ENCODE data around the gene PLPPR5.

Gene PLPPR5

DNA sequence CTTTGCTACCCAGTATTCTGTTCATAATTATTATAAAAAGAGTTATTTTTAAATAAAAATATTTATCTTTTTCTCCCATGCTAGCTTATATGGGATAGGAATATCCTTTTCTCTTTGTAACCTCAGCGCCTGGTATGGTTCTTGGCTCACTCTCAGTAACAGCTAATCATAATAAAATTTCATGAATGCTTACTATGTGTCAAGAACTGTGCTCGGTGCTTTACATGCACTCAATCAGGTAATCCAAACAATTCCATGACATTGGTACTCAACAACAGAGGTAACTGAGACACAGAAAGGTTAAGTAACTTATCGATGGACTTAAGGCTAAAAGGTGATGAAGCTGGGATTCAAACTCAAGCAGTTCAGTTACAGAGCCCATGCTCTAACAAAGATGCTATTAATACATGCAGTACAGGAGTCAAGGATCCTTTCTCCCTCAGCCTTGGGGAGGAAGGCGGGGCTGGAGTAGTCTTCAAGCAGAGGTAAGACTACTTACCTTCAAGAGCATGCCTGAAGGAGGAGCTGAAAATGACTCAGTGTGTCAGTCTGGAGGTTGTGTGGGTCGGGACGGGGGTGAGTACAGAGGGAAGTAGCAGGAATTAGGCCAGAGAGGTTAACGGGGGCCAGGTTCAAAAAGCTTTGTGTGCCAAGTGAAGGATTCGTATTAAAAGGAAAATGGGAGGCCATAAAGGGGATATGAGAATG lies 73.4 kb downstream of the PLPPR5 start:
- Histone ChIP-seq H4K20me1 (ENCODE audit: insufficient read depth, low read length) (no peaks in the 10 kb centered on the region), H3K4me1 (ENCODE audit: insufficient read depth, low read length, severe bottlenecking) (no peaks in the 10 kb centered on the region), H3K4me3 (ENCODE audit: low read depth, low read length, poor library complexity, severe bottlenecking) (no peak overlapping the region), H3K27me3 (ENCODE audit: insufficient read depth, low read length) (no peaks in the 10 kb centered on the region), H3K79me2 (ENCODE audit: insufficient read depth, low read length) (no peaks in the 10 kb centered on the region), H3K9me3 (ENCODE audit: low read length) (no peaks in the 10 kb centered on the region), H2AFZ (ENCODE audit: low read length) (no peak overlapping the region), H3K4me2 (ENCODE audit: low read length) (no peak overlapping the region), H3K9me2 (ENCODE audit: low read depth, low read length) (no peaks in the 10 kb centered on the region), H3K27ac (ENCODE audit: low read depth, low read length, poor library complexity, severe bottlenecking) (no peak overlapping the region), H3F3A (ENCODE audit: insufficient read depth, low read length) (no peaks in the 10 kb centered on the region), H3K36me3 (ENCODE audit: insufficient read depth, low read length) (no peaks in the 10 kb centered on the region), H3K9ac (ENCODE audit: low read length) (no peak overlapping the region)
- TF ChIP-seq, protein P1, sequence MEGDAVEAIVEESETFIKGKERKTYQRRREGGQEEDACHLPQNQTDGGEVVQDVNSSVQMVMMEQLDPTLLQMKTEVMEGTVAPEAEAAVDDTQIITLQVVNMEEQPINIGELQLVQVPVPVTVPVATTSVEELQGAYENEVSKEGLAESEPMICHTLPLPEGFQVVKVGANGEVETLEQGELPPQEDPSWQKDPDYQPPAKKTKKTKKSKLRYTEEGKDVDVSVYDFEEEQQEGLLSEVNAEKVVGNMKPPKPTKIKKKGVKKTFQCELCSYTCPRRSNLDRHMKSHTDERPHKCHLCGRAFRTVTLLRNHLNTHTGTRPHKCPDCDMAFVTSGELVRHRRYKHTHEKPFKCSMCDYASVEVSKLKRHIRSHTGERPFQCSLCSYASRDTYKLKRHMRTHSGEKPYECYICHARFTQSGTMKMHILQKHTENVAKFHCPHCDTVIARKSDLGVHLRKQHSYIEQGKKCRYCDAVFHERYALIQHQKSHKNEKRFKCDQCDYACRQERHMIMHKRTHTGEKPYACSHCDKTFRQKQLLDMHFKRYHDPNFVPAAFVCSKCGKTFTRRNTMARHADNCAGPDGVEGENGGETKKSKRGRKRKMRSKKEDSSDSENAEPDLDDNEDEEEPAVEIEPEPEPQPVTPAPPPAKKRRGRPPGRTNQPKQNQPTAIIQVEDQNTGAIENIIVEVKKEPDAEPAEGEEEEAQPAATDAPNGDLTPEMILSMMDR (IDR thresholded peaks at IDR 0.05; ENCODE audit: low read length), result no peak
- TF ChIP-seq EZH2 (IDR thresholded peaks at IDR 0.05; ENCODE audit: borderline replicate concordance, low read length), result no peak

DNA sequence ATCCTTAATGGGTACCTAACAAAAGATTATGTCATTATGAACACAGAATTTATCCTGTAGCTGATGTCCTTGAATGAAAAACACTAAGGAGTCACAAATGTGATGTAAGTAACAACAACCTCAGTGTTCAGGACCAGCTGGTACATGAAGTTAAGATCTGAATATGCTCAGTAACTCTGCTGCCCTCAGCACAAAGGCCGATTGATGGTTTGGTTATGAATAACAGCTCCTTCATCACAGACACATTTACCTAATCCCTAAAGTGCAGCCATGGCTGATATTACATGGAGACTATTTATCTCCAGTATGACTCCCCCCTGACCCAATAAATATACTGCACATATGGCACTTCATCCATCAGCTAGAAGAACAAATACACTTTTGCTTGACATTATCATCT lies 75.2 kb downstream of the PLPPR5 start:
- Histone ChIP-seq H3K27me3 (ENCODE audit: insufficient read depth, low read length) (no peaks in the 10 kb centered on the region), H3K4me1 (ENCODE audit: insufficient read depth, low read length, severe bottlenecking) (no peaks in the 10 kb centered on the region), H3F3A (ENCODE audit: insufficient read depth, low read length) (no peaks in the 10 kb centered on the region), H3K4me3 (ENCODE audit: low read depth, low read length, poor library complexity, severe bottlenecking) (no peak overlapping the region), H3K27ac (ENCODE audit: low read depth, low read length, poor library complexity, severe bottlenecking) (no peak overlapping the region), H3K9ac (ENCODE audit: low read length) (no peak overlapping the region), H4K20me1 (ENCODE audit: insufficient read depth, low read length) (no peaks in the 10 kb centered on the region), H3K9me3 (ENCODE audit: low read length) (no peaks in the 10 kb centered on the region), H3K4me2 (ENCODE audit: low read length) (no peak overlapping the region), H3K36me3 (ENCODE audit: insufficient read depth, low read length) (no peaks in the 10 kb centered on the region), H3K79me2 (ENCODE audit: insufficient read depth, low read length) (no peaks in the 10 kb centered on the region), H2AFZ (ENCODE audit: low read length) (no peak overlapping the region), H3K9me2 (ENCODE audit: low read depth, low read length) (no peaks in the 10 kb centered on the region)
- no peak for TF ChIP-seq EZH2 (IDR thresholded peaks at IDR 0.05; ENCODE audit: borderline replicate concordance, low read length)
- TF ChIP-seq, protein P1 (IDR thresholded peaks at IDR 0.05; ENCODE audit: low read length), result no peak

DNA sequence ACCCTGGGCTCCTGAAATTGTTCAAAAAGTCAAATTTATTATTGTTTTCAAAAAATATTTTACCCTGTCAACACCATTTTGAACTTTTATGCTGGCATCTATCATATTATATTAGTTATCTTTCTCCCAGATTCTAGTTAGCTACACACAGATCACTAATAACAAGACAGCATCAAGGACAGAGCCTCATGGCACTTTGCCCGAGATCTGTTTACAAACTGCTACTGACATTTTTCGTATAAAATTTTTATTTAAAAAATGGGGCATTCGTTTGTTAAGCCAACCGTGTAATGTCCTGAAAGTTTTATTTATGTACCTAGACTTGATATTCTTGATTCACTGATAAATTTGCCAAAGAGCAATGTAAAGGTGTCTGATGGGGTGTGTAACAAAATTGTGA lies 78.1 kb downstream of the PLPPR5 start:
- Histone ChIP-seq H3K36me3 (ENCODE audit: insufficient read depth, low read length) (no peaks in the 10 kb centered on the region), H3K9me2 (ENCODE audit: low read depth, low read length) (no peaks in the 10 kb centered on the region), H3K79me2 (ENCODE audit: insufficient read depth, low read length) (no peaks in the 10 kb centered on the region), H3K4me3 (ENCODE audit: low read depth, low read length, poor library complexity, severe bottlenecking) (no peak overlapping the region), H3K4me2 (ENCODE audit: low read length) (no peak overlapping the region), H2AFZ (ENCODE audit: low read length) (no peak overlapping the region), H3K27me3 (ENCODE audit: insufficient read depth, low read length) (no peaks in the 10 kb centered on the region), H4K20me1 (ENCODE audit: insufficient read depth, low read length) (no peaks in the 10 kb centered on the region), H3K9me3 (ENCODE audit: low read length) (no peaks in the 10 kb centered on the region), H3F3A (ENCODE audit: insufficient read depth, low read length) (no peaks in the 10 kb centered on the region), H3K9ac (ENCODE audit: low read length) (no peak overlapping the region), H3K27ac (ENCODE audit: low read depth, low read length, poor library complexity, severe bottlenecking) (no peak overlapping the region), H3K4me1 (ENCODE audit: insufficient read depth, low read length, severe bottlenecking) (no peaks in the 10 kb centered on the region)
- TF ChIP-seq, protein P1 (IDR thresholded peaks at IDR 0.05; ENCODE audit: low read length), result no peak
- no peak for TF ChIP-seq EZH2 (IDR thresholded peaks at IDR 0.05; ENCODE audit: borderline replicate concordance, low read length)
